ENCODE data around the gene LDHAL6A. TPM values are rescaled to one million over a fixed set of nuclear protein-coding genes. Genes with fewer than 3 reads are reported as not detected.

LDHAL6A gene
- total RNA-seq, 2 experiments from 2014 or later: not detected

GRCh38 chr11:18491924-18492323, 36.3 kb downstream of the LDHAL6A start:
- ChIA-PET POLR2A (no interaction called here), CTCF (no interaction called here)
- H3K27ac ChIP-seq (ENCODE audit: low read depth in 1 of 2, low read length in 2 of 2): no peak overlapping the region
- ATAC-seq (ENCODE audit: poor library complexity) (no peak), DNase-seq (no peak)
- no peaks in the 10 kb centered on the region for H3K27me3 Mint-ChIP-seq
- no peak overlapping the region for H3K4me3 ChIP-seq (ENCODE audit: low read length)
- intact Hi-C loops (cut with DNase I, micrococcal nuclease): loop anchor here in 1 of 2 experiments (10.0 kb wide), 1 partner anchor 197 kb away; no protein-coding TSS in a partner anchor
- no peaks in the 10 kb centered on the region for H3K9me3 ChIP-seq (ENCODE audit: control insufficient read depth in 1 of 2, insufficient read depth in 1 of 2, low read length in 2 of 2)
- H3K4me1 ChIP-seq (ENCODE audit: insufficient read depth, low read length): no peaks in the 10 kb centered on the region
- no peak for TF ChIP-seq CTCF (IDR thresholded peaks at IDR 0.05)
- H3K36me3 ChIP-seq (ENCODE audit: insufficient read depth, low read length): peaks cover 51% of the 10 kb centered on the region
- H3K9me3 Mint-ChIP-seq: no peaks in the 10 kb centered on the region
- H3K27me3 ChIP-seq (ENCODE audit: control insufficient read depth in 1 of 2, insufficient read depth in 2 of 2, low read length in 2 of 2): no peaks in the 10 kb centered on the region
- H3K4me1 Mint-ChIP-seq (ENCODE audit: low read depth): peaks cover 13% of the 10 kb centered on the region
- no peak overlapping the region for H3K27ac Mint-ChIP-seq
- H3K4me3 Mint-ChIP-seq: no peak overlapping the region
- peaks cover 91% of the 10 kb centered on the region for H3K36me3 Mint-ChIP-seq (ENCODE audit: low read depth)

DNA sequence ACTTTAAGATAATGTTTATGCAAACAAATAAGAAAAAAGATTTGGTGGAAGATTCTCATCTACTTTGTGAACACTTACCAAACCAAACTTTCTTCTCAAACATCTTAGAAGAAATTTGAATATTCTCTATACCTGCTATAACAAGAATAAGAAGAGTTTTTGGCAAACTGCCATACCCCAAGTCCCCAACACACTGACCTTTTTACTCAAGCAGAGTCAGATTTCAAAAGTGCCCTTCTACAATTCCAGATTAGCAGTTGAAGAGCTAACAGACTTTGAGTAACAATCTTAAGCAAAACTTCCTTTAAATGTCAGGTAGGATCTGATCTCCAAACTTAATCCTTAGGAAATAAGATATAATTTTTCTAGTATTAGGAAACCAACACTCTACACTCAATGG, 37.2 kb downstream of the LDHAL6A start:
- H3K4me3 Mint-ChIP-seq: no peak overlapping the region
- TF ChIP-seq CTCF (IDR thresholded peaks at IDR 0.05): no peak
- H3K36me3 ChIP-seq (ENCODE audit: insufficient read depth, low read length): peaks cover 51% of the 10 kb centered on the region
- no peaks in the 10 kb centered on the region for H3K9me3 ChIP-seq (ENCODE audit: control insufficient read depth in 1 of 2, insufficient read depth in 1 of 2, low read length in 2 of 2)
- intact Hi-C loops (cut with DNase I, micrococcal nuclease): loop anchor here in 1 of 2 experiments (10.0 kb wide), 1 partner anchor 198 kb away; no protein-coding TSS in a partner anchor
- peaks cover 91% of the 10 kb centered on the region for H3K36me3 Mint-ChIP-seq (ENCODE audit: low read depth)
- no peak for DNase-seq
- H3K27ac Mint-ChIP-seq: peak overlapping the region; percentile 1
- POLR2A ChIA-PET: no interaction called here
- ATAC-seq (ENCODE audit: poor library complexity): no peak
- H3K4me1 ChIP-seq (ENCODE audit: insufficient read depth, low read length): no peaks in the 10 kb centered on the region
- no peaks in the 10 kb centered on the region for H3K27me3 Mint-ChIP-seq
- CTCF ChIA-PET: interaction anchor here (0.6 to 1.2 kb wide), 2 partner anchors 14 to 29 kb away, joined by 3 read pairs; no protein-coding TSS in a partner anchor
- peaks cover 13% of the 10 kb centered on the region for H3K4me1 Mint-ChIP-seq (ENCODE audit: low read depth)
- H3K9me3 Mint-ChIP-seq: no peaks in the 10 kb centered on the region
- no peak overlapping the region for H3K27ac ChIP-seq (ENCODE audit: low read depth in 1 of 2, low read length in 2 of 2)
- H3K4me3 ChIP-seq (ENCODE audit: low read length): no peak overlapping the region
- no peaks in the 10 kb centered on the region for H3K27me3 ChIP-seq (ENCODE audit: control insufficient read depth in 1 of 2, insufficient read depth in 2 of 2, low read length in 2 of 2)

- DNase-seq (no peak), ATAC-seq (ENCODE audit: poor library complexity) (no peak)
- Mint-ChIP-seq H3K36me3 (ENCODE audit: low read depth) (peaks cover 91% of the 10 kb centered on the region), H3K4me3 (no peak overlapping the region), H3K4me1 (ENCODE audit: low read depth) (peaks cover 15% of the 10 kb centered on the region), H3K27ac (peak overlapping the region; percentile 1), H3K9me3 (no peaks in the 10 kb centered on the region), H3K27me3 (no peaks in the 10 kb centered on the region)
- intact Hi-C loops (cut with DNase I, micrococcal nuclease): loop anchor here in 1 of 2 experiments (10.0 kb wide), 1 partner anchor 199 kb away; no protein-coding TSS in a partner anchor
- Histone ChIP-seq H3K27me3 (ENCODE audit: control insufficient read depth in 1 of 2, insufficient read depth in 2 of 2, low read length in 2 of 2) (no peaks in the 10 kb centered on the region), H3K9me3 (ENCODE audit: control insufficient read depth in 1 of 2, insufficient read depth in 1 of 2, low read length in 2 of 2) (no peaks in the 10 kb centered on the region), H3K4me3 (ENCODE audit: low read length) (no peak overlapping the region), H3K4me1 (ENCODE audit: insufficient read depth, low read length) (no peaks in the 10 kb centered on the region), H3K27ac (ENCODE audit: low read depth in 1 of 2, low read length in 2 of 2) (no peak overlapping the region), H3K36me3 (ENCODE audit: insufficient read depth, low read length) (peaks cover 56% of the 10 kb centered on the region)
- no peak for TF ChIP-seq CTCF (IDR thresholded peaks at IDR 0.05)
- CTCF ChIA-PET: interaction anchor here (1.2 kb wide), 1 partner anchor 14 kb away, joined by 3 read pairs; no protein-coding TSS in a partner anchor
- POLR2A ChIA-PET: no interaction called here
These were observed 37.7 kb downstream of the LDHAL6A start for GRCh38 chr11:18493310-18493709.
